CD4-positive, alpha-beta T cell treated with Interleukin-4 for 4 hours (primary cell): ENCODE measurements around the gene ZDHHC14.

Source experiments
- DNase-seq: peaks from one replicate; pipeline ENCODE4 v3.0.0-alpha.2; 2020

Gene ZDHHC14

DNA sequence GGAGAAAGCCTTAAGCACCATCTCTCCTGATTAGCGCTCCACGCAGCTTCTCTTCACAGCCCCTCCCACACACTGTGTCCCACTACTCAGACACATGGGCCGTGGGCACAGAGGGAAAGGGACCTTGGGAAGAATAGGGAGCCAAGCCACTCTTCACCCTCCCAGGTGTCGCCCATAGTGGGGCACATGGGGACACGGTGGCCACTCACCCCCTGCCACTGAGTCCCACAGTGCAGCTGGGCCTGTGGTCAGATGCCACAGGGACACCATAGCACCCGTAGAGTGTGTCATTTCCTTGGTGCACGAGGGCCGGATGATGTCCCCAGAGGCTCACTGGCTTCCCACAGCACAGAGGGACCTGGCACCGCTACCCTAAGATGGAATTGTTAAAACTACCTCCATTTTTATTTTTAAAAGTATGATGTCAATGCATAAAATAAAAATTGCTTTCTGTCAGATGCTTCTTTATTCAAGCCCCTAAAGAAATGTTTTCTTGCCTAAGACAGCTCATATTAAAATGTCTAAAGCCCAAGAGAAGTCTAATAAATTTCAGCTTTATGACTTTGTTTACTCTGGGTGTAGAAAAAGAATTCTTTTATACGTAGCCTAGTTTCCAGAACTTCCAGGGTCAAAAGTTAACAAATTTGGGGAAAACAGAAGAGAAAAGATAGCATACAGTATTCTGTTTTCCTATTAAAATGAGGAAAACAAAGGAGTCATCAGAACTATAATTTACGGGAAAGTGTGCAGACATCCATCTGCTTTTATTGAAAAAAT lies 251.0 kb downstream of the ZDHHC14 start:
- no peak for DNase-seq

DNA sequence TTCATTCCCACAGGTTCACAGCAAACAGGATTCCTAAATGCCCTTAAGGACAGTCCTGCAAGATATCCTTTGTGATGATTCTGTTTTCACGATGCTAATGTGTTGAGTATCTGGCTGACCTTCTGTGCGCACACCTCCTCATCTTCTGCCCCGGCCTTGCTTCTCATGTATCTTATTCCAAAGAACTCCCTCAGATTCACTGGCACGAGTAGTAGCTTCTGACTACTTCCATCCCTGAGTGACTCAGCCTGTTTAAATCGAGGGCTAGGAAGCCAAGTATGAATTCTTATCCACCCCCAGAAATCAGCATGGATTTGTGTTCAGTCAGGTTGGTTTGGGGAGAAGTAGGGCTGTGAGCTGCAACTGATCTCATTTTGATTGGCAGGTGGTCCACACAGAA lies 251.8 kb downstream of the ZDHHC14 start:
- DNase-seq, result no peak

DNA sequence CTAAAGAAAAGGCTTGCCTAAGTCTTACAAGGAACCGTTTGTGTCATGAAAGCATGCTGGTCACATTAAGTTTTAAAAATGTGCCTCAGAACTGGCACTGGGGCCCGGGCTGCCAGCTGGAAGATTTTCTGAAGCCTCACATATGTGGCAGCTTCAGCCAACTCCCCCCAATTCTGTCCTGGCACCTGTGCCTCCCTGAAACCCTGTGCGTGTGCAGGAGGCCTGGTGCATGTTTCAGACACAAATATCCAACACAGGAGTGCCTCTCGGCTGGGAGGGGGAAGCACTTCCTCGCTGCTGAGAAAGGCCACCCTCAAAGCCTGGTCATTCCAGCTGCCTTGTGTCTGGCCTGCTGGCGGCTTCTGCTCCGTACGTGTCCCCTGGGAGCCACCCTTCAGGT lies 253.6 kb downstream of the ZDHHC14 start:
- DNase-seq, result no peak

DNA sequence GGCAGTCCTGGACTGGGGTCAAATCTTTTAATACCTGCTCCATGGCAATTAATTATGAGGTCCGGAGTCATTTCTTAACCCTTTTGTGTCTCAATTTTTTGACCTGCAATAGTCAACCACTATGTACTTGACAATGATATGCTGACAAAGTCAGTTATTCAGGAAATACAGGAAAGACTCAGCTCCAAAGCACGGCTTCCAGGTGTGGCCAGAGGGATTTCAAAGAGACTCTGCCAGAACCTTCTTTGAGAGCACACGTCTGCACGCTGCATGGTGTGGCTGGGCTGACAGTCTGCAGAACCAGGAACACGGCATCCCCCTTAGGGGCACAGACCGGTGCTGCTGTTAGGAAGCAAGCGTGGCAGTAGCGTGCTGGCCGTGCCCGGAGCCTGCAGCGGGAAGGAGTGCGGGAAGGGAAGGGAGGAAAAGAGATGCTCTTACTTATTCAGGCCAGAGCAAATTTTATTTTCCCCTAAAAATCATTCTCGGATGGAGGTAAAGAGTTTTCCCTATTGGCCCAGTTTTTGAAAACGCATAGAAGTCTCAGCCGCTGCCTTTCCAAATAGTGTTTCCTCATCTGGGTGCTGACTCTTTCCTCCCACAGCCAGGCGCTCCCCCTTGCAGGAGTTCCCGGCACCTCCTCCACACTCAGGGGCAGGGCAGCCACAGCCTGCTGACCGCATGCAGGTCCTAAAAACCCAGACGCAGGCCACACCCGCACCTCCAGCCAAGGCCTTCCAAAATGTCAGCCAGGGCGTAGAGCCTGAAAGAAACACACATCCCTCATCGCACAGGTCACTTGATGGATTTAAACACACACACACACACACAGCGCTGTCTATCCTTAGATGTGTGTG lies 254.6 kb downstream of the ZDHHC14 start:
- no peak for DNase-seq

DNA sequence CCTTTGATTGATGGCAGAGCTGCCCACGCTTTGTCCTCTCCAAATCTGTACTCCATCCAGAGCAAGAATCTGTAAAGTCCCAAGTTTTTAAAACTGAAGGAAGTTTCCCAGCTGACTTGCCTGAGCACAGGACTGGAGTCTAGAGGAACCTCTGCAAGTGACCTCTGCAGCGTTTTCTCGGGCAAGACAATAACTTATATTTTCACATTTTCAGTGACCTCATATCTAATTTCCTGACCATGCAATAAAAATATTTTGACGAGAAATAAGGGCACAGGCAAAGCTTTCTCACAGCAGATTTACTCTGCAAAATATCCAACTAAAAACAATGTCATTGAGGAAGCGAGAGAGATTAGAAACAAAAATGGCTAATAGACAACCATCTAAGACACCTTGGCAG lies 256.5 kb downstream of the ZDHHC14 start:
- DNase-seq, result no peak

DNA sequence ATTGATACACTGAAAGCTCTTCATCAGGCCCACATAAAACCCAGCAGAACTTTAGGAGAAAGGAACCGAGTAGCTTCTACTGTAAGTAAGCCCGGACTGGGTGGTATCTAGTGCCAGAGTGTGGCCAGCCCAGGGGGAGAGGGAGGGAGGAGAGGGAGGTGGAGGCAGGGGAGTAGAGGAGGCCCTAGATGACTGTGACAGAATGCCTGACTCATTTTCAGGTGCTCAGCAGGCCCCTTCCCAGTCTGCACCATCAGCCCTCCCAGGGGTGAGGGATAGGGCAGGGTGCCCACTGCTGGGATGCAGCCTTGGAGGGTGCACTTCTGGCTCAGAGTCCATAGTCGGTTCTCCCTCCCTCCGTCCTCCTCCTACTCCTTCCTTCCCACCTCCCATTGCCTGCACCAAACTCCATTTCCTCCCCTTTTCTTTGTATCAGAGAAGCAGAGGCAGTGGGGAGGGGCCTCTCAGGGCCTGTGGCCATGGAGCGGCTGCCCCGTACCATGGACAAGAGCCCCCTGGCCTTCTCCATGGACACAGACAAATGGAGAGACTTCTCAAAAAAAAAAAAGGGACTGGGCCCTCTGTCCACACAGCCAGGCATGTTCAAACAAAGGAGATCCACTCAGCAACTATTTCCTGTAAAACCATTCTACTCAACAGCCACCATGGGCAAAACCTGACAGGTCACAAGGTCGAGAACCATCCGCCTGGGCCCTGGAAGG lies 257.1 kb downstream of the ZDHHC14 start:
- no peak for DNase-seq

DNA sequence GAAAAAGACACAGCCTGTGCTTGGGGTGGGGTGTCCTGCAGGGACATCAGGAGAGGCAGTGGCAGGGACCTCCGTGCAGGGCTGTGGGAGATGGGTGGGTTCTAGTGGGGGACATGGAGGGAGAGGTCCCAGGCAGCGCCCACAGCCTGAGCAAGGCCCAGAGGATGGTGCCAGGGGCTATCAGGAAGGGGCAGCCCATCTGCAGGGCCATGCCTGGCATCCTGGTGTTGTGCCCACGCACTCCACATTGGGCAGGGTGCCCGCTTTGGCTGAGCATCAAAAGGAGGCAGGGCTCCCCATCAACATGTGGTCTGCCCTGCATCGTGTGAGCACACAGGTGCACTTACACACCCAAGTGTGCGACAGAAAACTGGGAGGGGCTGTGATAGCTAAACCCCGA lies 257.8 kb downstream of the ZDHHC14 start:
- no peak for DNase-seq

DNA sequence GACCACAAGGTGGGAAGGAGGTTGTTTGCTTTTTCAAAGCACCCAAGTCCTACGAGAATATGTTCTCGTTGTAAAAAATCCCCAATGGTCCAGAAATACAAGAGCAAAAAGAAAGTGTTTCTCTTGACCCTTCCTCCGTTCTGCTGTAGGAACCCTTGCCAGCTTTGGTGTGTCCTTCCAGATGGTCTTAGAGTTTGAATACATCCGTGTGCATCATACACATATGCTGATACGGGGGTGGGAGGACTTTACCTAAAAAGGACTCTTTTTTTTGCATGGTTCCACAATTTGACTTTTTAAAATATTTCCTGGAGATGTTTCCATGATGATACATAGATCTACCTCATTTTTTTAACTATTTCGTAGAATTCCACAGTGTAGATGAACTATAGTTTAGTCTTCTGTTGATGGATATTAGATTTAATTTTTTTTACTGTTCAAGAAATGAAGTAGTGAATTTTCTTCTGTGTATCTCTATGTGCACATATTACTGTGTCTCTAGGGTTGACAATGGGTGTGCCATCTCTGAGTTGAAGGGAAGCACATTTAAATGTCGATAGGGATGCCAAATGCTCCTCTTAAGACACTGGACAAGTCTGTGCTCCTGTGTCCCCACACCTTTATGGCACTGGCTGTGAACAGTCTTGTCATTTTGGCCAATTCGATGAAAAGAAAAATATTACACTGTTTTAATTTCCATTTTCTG lies 259.9 kb downstream of the ZDHHC14 start:
- DNase-seq, result no peak

DNA sequence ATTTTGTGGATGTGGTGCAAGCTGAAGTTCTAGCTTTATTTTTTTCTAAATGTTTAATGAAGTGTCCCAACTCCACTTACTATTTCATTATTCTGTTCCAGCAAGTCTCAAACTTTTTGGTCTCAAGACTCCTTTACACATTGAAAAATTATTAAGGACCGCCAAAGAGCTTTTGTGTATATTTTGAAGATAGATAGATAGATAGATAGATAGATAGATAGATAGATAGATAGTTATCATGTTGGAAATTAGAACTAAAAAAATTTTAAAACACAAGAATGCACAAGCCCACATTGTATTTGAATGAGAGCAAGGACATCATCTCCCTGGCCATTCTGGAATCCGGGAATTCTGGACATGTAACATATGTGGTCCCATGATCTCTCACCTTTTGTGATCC lies 260.8 kb downstream of the ZDHHC14 start:
- DNase-seq, result no peak

DNA sequence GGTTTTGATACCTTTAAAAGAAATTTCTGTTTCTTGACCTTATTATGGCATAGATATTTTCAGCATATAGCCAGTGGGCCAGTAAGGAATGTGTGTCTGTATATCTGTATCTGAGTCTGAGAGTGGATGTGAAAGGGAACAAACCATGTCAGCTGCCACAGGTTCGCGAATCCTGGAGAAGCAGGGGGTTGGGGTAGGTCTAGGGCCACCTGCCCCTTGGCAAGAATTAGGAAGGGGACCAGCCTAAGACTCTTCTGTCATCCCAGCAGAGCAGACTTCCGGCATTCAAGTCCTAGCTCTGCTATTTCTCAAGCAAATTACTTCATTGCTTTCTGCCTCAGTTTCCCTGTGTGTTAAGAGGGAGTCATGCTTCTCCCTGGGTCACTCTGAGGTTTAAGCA lies 261.7 kb downstream of the ZDHHC14 start:
- DNase-seq, result no peak

DNA sequence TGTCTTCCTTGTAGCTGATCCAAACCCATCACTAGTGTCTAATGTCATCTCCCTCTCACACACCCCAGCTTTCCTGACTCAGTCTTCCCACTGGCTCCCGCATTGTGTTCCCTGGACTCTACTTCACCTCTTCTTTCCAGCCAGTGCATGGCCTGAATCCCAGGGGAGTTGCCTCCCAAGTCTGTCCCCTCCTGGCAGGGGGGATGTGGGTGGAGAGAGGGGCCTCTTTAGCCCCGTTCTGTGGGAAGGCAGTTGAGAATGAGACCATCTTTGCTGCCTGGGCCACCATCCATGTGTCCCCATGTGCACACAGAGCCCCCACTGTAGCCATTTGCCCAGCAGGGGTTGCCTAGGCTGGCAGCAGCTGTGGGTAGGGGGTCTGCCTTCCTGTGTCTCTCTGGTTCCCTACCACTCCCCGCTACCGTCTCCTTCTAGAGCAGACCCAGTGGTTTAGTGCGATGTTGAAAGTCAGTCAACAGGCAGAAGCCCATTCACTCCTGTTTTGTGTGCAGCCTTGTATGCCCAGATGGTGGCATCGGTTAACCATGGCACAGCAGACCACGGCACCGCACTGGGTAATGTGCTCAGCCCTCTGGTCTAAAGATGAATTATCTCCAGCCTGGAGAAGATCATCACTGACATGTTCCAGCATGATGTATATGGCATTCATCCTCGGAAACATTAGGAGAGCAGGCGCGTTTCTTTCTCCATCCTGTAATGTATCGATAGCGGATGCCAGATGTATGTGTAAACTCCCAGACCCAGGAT lies 263.2 kb downstream of the ZDHHC14 start:
- no peak for DNase-seq

DNA sequence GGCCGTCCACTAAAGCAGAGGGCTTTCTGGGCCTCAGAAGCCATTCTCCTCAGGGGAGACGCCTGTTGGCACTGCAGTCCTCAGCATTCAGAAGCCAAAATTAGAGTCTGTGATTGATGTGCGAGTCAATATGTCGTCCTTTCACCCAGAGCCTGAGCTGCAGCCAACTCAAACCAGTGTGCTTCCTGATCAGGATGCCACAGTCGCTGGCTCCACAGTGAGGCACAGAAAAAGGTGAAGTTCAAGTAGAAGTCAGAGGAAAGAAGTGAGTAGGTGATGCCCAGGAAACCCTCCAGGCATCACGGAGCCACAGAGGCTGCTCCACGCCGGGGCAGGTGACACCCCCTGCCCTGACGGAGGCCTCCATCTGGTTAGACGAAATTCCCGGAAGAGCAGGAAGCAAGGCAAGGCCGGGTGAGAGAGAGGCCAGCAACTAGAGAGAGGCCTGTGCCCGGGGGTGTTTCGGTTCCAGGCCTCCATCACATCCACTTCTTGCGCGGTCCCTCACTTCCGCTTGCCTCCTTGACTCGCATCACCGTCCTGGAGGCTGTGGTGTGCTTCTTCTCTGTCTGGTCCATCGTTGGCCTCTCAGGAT lies 264.3 kb downstream of the ZDHHC14 start:
- no peak for DNase-seq

DNA sequence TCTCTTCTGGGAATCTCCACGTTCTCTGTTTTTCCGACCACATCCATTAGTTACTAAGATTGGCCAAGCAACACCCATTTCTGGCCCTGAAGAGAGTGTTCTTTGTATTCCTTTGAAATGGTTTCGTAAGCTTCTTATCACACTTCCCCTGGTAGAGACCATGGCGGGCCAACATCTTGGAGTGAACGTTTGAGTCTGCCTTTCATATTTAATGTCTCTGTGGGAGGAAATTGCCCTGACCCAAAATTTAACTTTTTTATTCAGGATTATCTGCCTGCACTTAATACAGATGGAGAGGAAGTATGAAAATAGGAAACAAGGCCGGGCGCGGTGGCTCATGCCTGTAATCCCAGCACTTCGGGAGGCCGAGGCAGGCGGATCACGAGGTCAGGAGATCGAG lies 265.0 kb downstream of the ZDHHC14 start:
- DNase-seq, result no peak

DNA sequence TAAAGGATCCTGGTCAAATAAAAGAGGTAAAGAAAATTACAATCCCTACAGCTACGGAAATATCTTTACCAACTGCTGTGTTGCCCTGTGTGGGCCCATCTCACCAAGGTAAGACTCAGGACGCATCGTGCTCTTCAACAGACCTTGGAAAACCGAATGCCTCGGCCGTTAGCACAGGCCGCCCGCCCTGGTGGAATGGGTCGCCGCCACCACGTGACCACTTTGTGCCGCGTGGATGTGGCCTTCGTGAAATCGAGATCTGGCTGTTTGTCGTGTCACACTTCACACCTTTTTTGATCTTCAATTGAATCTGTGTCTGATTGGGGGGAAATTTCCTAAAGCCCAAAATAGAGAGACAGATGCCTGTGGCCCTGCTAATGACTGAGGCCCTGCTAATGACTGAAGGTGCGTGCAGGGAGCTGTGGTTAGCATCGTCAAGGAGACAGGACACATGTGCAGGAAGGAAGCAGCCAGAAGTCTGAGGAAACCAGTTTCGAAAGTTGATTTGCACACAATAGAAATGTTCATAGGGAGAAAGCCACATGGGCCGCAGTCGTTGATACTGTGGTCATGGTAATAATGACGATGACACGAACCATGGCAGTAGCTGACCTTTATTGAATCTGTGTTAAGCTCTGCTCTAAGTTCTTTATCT lies 266.4 kb downstream of the ZDHHC14 start:
- no peak for DNase-seq

DNA sequence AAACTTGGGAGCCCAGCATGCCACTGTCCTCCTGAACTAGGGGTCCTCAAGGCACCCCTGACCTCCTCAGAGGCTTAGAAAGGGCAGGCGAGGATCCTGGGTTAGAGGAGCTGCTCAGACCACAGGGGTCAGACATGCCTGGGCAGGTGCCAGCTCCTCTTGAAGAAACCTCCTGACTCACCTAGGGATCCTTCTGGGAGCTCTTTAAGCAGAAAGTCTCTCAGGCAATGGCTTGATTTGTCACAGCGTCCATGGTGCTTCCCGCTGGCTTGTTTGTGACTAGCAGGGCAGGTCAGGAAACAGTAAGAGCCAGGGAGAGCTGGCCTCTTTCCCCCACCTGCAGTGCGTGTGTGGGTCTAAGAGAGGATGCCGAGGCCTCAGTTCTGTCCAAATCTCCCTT lies 267.6 kb downstream of the ZDHHC14 start:
- DNase-seq, result no peak

DNA sequence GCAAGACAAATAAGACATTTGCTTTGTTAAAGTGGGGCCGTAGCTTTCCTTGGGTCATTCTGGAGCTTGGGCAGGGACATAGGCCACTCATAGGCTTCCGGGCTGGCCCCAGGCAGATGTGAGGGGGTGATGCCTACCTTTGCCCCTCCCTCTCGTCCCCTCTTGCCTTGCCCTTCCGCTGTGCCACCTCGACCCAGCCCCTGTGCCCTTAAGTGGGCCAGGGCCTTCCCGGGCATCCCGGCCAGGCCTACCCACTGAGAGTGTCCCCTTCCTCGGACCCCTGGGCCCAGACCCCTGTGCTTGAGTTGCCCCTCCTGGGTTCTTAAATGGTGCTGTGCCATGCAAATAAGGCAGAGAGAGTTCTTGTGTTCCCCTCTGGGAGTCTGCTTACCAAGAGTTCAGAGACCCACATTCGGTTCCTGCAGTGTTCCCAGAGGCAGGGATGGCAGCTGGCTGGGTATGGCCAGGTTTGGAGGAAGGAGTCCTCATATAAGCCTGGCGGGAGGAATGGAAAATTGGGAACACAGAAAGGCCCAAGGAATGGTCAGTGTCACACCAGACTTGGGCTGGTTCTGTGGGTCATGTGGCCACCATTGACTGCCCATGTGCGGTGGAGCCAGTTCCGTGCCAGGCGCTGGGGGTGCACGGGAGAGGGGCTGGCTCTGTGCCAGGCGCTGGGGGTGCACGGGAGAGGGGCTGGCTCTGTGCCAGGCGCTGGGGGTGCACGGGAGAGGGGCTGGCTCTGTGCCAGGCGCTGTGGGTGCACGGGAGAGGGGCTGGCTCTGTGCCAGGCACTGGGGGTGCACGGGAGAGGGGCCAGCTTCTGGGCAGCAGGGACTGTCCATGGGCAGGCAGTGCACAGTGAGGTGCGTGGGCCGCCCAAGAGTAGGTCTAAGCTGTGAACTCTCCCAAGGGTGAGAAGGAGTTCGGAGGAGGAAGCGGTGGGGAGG lies 268.6 kb downstream of the ZDHHC14 start:
- DNase-seq, result no peak

DNA sequence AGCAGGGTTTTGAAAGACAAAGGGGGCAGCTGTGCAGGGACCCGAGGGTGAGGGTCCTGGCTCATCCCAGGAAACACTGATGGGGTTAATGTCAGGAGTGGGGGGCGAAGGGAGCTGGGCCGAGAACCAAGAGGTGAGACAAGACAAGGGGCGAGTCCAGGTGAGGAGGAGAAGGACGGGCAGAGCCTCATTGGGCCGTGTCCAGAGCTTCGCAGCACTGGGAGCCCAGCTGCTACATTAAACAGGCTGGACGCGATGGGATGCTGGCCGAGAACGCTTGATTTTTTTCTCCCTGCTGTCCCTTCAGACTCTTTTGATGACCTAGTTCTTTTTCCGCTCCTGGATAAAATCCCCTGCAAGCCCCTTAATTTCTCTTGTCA lies 269.3 kb downstream of the ZDHHC14 start:
- DNase-seq, result no peak

DNA sequence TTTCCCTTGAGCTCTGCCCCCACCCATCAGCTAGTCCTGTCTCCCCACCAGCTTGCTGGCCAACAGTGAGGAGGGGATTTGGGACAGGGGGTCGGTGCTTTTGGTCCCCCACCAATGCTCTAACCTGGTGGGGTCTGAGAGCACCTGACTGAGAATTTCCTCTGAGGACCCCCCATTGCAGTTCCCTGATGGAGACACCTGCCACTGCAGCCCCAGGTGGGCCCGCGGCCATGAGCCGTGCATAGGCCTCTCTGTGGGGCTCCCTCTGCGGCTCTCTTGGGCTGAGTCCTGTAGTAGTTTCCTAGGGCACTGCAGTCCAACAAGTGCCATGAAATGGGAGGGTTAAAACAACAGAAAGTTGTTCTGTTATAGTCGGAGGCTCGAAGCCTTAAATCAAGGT lies 269.8 kb downstream of the ZDHHC14 start:
- no peak for DNase-seq

DNA sequence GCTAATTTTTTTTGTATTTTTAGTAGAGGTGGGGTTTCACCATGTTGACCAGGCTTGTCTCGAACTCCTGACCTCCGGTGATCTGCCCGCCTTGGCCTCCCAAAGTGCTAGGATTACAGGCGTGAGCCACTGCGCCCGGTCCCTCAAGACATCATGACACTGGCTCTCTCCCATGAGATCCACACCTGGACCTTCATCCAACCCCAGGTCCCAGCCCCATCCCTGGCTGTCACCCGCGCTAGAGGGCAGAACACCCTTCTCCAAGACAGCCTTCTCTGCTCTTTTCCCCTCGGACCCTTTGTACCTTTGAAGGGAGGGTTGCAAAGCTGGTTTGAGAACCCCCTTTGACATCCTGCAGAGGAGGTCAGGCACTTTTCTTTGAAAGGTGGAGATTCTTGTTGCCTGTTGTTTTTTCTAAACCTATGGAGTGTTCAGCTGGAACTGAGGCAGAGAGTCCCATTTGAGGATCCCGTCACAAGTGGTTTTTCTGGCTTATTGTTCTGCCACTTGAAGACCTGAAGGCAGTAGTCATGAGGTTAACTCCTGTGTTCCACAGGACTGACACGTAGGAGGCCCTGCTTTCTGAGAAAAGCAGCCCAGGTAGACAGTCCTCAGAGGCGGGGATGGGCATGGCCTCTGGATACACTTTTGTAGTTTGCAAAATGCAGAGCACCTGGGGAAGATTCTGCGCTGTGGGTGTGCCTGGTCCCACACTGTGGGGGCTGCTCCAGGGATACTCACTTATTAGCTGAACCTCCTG lies 270.9 kb downstream of the ZDHHC14 start:
- DNase-seq, result no peak
